ENCODE measurements around the gene APC. TPM values are rescaled to one million over a fixed set of nuclear protein-coding genes. Genes with fewer than 3 reads are reported as not detected.
"Not testable (repeated sequence)": the region's sequence is repeated elsewhere in the genome, so short reads cannot be mapped to it uniquely, and the experiment has no call there.

Gene APC
- total RNA-seq, 1 donor from 2014 or later: 35.6 TPM

DNA sequence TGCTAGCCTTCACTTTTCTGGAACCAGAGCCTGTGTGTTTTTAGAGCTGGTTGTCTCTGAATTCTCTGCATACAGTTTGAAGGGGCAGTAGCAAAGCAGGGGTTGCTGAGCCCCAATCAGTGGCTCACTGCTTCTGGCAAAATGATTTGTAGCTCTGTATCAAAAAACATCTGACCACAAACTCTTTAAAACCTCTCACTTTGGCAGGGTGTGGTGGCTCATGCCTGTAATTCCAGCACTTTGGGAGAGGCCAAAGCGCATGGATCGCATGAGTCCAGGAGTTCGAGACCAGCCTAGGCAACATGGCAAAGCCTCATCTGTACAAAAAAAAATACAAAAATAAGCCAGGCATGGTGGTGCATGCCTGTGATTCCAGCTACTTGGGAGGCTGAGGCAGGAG, 28.3 kb upstream of the APC start:
- intact Hi-C loops (cut with DNase I): loop anchor here (5.0 kb wide), 1 partner anchor 33 kb away; no protein-coding TSS in a partner anchor
- DNase-seq (ENCODE audit: missing footprints) (no peak), ATAC-seq (no peak)

DNA sequence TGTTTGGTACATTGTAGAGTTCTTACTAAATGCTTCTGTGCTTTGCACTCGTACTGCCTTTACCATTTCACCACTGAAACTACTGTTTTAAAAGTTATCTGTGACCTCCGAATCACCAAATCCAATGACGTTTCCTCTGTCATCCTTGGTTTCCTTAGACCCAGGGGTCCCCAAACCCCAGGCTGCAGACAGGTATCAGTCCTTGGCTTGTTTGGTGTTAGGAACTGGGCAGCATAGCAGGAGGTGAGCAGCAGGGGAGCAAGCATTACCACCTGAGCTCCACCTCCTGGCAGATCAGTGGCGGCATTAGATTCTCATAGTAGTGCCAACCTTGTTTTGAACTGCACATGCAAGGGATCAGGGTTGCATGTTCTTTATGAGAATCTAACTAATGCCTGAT, 26.8 kb upstream of the APC start:
- intact Hi-C loops (cut with DNase I): no loop called here
- DNase-seq (ENCODE audit: missing footprints) (no peak), ATAC-seq (no peak)

DNA sequence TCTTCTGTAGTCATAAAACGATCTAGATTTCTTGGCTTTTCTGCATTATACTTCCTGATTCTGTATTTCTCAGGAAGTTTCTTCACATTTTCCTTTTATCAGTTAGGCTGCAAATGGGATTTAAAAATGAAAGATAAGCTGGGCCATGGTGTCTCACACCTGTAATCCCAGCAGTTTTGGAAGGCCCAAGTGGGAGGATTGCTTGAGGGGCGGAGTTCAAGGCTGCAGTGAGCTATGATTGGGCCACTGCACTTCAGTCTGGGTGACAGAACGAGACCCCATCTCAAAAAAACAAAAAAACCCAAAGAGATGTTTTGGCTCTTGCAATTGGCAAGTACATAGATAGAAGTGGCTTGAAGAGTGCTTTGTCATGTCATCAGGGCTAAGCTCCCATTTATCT, 26.2 kb upstream of the APC start:
- DNase-seq (ENCODE audit: missing footprints) (no peak), ATAC-seq (no peak)
- intact Hi-C loops (cut with DNase I): no loop called here

DNA sequence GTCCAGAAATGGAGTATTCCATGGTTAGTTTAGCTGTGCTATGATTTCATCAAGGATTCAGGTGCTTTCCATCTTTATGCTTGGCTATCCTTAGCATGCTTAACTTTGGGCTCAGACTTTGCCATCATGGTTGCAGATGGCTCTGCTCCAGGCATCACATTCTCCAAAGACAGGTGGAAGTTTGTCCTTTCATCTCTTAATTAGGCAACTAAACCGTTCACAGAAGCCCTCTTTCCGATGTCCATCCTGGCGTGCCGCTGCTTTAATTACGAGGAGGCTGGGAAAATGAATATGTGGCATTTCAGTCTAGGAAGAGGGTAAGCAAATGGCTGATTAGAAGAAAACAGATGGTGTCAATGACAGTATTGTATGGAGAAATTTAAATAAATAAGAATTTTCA, 24.5 kb upstream of the APC start:
- intact Hi-C loops (cut with DNase I): no loop called here
- DNase-seq (ENCODE audit: missing footprints) (no peak), ATAC-seq (no peak)

- intact Hi-C loops (cut with DNase I); ATAC-seq; DNase-seq (ENCODE audit: missing footprints): not testable (repeated sequence)
These were observed 20.8 kb upstream of the APC start for GRCh38 chr5:112716895-112717294.

- DNase-seq (ENCODE audit: missing footprints) (no peak), ATAC-seq (no peak)
- intact Hi-C loops (cut with DNase I): no loop called here
These were observed 20.1 kb upstream of the APC start for GRCh38 chr5:112717506-112718082.

DNA sequence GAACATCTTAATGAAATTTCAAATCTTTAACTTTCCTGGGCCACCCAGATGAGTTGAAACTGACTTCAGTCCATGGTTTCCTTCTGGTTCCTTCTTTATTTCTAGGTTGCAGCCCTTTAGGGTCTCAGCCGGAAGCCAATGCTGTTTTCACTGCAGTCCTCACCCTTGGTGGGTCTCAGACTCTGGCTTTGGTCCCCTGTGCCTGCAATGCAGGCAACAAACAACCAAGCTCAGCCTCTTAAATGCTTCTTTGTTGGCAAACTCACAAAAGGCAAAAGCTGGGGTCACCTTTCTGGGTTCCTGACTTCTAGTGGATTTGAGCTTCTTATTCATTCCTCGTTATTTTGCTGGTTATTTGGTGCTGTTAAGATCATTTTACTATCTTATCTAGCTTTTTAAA, 19.3 kb upstream of the APC start:
- ATAC-seq: no peak
- intact Hi-C loops (cut with DNase I): no loop called here
- no peak for DNase-seq (ENCODE audit: missing footprints)

- intact Hi-C loops (cut with DNase I): no loop called here
- ATAC-seq: no peak
- no peak for DNase-seq (ENCODE audit: missing footprints)
These were observed 17.1 kb upstream of the APC start for GRCh38 chr5:112720576-112720975.

GRCh38 chr5:112724901-112725300, 12.8 kb upstream of the APC start:
- intact Hi-C loops (cut with DNase I): no loop called here
- DNase-seq (ENCODE audit: missing footprints) (no peak), ATAC-seq (no peak)

DNA sequence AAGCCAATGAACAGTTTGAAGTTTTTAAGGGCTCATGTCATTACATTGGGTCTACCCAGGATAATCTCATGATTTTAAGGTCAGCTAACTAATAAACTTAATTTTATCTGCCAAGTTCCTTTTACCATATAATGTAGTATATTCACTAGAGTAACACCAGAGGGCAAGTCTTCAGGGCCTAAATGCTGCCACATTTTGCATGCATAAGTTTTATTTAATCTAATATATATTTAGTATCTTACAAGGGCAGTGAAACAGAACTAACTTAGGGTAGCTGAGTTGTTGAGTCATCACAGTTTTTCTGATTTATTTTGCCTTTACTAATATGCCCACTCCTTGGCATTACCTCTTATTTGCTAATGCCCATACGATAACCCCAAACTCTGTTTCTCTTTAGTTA, 8.1 kb upstream of the APC start:
- DNase-seq (ENCODE audit: missing footprints) (no peak), ATAC-seq (no peak)
- intact Hi-C loops (cut with DNase I): no loop called here

GRCh38 chr5:112732131-112732530, 5.6 kb upstream of the APC start:
- no peak for ATAC-seq
- DNase-seq (ENCODE audit: missing footprints): no peak
- intact Hi-C loops (cut with DNase I): no loop called here

DNA sequence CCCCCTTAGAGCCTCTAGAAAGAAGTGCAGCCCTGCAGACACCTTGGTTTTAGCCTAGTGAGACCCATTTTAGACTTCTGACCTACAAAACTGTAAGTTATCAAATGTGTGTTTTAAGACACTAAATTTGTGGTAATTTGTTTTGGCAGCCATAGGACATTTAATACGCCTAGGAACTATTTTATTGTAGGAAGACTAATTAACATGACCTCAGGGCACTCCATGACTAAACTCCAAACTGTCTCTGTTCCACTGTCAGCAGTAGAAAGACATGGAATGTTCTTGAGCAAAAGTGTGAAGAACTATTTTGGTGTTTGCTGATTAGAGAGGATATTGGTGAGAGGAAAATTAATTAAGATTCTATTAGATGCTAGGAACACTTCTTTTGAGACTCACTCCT, 4.1 kb upstream of the APC start:
- DNase-seq (ENCODE audit: missing footprints): no peak
- ATAC-seq: no peak
- intact Hi-C loops (cut with DNase I): no loop called here

DNA sequence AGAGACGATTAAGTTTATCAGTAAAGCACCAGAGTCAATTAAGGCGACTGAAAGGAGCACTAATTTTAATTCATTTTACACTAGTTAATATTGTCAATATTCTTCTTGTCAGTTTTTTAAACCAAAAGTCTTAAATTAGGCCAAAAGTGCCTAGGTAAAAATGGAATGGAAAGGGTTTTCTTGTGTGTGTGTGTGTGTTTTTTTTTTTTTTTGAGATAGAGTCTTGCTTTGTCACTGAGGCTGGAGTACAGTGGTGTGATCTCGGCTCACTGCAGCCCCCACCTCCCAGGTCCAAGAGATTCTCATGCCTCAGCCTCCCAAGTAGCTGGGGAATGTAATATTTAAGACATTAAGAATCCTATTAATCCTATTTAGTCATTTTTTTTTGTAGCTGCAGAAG, 3.1 kb upstream of the APC start:
- intact Hi-C loops (cut with DNase I): no loop called here

GRCh38 chr5:112735702-112736101, 2.0 kb upstream of the APC start:
- no peak for DNase-seq (ENCODE audit: missing footprints)
- intact Hi-C loops (cut with DNase I): no loop called here
- ATAC-seq: no peak

More for the DNA sequence above, 3.1 kb upstream of the APC start:
- no peak for DNase-seq (ENCODE audit: missing footprints)
- no peak for ATAC-seq

GRCh38 chr5:112737070-112737462, 619 bp upstream of the APC start:
- DNase-seq (ENCODE audit: missing footprints) (no peak), ATAC-seq (no peak)
- intact Hi-C loops (cut with DNase I): no loop called here

DNA sequence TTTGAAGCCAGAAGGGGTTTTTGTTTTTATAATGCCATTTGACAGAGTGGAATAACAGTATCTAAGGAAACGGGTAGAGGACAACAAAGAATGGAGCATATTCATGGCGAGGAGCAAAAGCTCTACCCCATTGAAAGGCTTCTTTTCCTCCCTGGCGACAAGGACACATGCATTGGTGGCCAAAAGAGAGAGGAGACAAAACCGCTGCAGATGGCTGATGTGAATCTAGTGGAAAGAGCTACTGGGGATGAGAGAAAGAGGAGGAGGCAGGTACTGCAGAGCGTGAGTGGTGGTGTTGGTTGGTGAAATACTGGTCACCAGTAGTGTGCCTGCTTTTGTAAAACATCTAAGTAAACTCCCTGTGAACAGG, 491 bp downstream of the APC start:
- intact Hi-C loops (cut with DNase I): no loop called here
- DNase-seq (ENCODE audit: missing footprints) (no peak), ATAC-seq (peak; percentile 21)

GRCh38 chr5:112742424-112742823, 4.7 kb downstream of the APC start:
- ATAC-seq: no peak
- DNase-seq (ENCODE audit: missing footprints): no peak
- intact Hi-C loops (cut with DNase I): loop anchor here (5.0 kb wide), 1 partner anchor 35 kb away; no protein-coding TSS in a partner anchor

DNA sequence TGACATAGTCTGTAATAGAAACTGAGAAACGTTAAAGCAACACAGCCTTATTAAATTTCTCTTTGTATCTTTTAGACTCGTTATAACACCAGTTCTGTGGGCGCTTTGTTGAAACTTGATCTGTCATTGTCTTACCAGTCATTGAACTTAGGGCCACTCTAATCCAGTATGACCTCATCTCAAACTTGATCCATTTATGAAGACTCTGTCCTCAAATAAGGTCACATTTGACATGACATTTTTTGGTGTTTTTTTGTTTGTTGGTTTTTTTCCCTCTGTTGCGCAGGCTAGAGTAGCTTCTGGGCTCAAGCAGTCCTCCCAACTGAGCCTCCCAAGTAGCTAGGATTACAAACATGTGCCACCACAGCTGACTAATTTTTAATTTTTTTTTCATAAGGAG, 5.9 kb downstream of the APC start:
- DNase-seq (ENCODE audit: missing footprints): no peak
- intact Hi-C loops (cut with DNase I): loop anchor here (5.0 kb wide), 1 partner anchor 36 kb away; no protein-coding TSS in a partner anchor
- no peak for ATAC-seq

- no peak for ATAC-seq
- intact Hi-C loops (cut with DNase I): no loop called here
- DNase-seq (ENCODE audit: missing footprints): no peak
These were observed 14.7 kb downstream of the APC start for GRCh38 chr5:112752335-112752734.

- ATAC-seq: no peak
- intact Hi-C loops (cut with DNase I): loop anchor here (5.0 kb wide), 2 partner anchors 63 to 128 kb away; no protein-coding TSS in a partner anchor
- DNase-seq (ENCODE audit: missing footprints): no peak
These were observed 18.0 kb downstream of the APC start for GRCh38 chr5:112755703-112756102.

DNA sequence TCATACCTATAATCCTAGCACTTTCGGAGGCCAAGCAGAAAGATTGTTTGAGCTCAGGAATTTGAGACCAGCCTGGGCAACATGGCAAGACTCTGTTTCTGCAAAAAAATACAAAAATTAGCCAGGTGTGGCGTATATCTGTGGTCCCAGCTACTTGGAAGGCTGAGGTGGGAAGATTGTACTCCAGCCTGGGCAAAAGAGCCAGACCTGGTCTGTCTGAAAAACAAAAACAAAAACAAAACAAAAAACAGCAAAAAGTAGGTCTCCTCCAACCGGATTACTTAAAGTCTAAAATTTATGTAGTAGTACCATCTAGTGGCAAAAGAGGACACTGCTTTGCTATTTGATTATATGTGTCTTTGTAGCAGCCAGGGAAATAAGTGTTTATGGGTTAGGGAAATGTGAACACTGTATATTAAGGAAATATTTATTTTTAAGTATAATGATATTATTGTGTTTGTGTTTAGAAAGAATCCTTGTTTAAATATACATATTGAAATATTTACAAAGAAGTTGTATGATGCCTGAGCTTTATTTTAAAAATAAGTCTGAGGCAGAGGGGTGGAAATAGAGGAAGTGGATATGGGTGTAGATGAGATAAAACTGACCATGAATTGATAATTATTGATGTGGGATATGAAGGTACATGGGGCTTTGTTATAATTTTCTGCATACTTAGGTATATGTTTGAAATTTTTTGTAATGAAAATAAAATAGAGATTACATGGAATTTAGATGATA, 20.0 kb downstream of the APC start:
- intact Hi-C loops (cut with DNase I): loop anchor here (1.0 to 5.0 kb wide), 3 partner anchors 65 to 206 kb away; no protein-coding TSS in a partner anchor
- peak; percentile 71 for ATAC-seq
- DNase-seq (ENCODE audit: missing footprints): no peak

Data from Right ventricle myocardium inferior (tissue), 1 donor.